HG03520 (cell line): ENCODE measurements around the gene TBC1D19.
"Not testable (repeated sequence)": the region's sequence is repeated elsewhere in the genome, so short reads cannot be mapped to it uniquely, and the experiment has no call there.

Source experiments
- ATAC-seq: cut with Tn5 transposase; IDR thresholded peaks from one replicate; pipeline ENCODE4 v1.9.1; 2021; ENCODE audit warnings: mild to moderate bottlenecking, moderate library complexity; ENCODE audit not compliant: unreplicated experiment

The TBC1D19 gene

DNA sequence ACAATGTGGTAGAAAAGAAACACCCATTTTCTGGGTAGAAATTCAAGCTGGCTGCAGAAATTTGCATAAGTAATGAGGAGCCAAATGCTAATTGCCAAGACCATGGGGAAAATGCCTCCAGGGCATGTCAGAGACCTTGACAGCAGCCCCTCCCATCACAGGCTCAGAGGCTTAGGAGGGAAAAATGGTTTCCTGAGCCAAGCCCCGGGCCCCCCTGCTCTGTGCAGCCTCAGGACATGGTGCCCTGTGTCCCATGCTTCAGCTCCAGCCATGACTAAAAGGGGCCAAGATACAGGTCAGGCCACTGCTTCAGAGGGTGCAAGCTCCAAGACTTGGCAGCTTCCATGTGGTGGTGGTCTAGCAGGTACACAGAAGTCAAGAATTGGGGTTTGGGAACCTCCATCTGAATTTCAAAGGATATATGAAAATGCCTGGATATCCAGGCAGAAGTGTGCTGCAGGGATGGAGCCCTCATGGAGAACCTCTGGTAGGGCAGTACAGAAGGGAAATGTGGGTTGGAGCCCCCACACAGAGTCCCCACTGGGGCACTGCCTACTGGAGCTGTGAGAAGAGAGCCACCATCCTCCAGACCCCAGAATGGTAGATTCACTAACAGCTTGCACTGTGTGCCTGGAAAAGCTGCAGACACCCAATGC lies 95.3 kb downstream of the TBC1D19 start:
- ATAC-seq: not testable (repeated sequence)

- ATAC-seq: no peak
Observed at GRCh38 chr4:26682436-26682835, 98.6 kb downstream of the TBC1D19 start.

DNA sequence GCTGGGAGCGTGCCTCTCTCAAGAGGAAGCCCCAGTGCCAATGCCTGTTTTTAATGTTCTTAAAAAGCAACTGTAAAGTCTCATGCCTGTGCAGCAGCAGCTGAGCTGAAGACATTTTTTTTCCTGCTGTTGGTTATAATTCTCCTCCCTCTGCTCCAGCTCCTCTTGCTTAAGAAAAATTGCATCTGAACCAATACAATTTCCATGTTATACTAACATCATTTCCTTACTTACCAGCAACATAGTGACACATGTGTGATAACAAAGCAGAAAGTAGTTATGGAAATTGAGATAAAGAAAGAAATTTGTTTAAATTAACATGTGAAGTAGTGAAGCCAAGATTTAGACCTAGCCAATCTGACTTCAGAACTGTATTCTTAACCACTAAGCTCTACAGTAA lies 101.4 kb downstream of the TBC1D19 start:
- ATAC-seq: no peak

GRCh38 chr4:26687728-26688127 lies 103.8 kb downstream of the TBC1D19 start:
- ATAC-seq: no peak

DNA sequence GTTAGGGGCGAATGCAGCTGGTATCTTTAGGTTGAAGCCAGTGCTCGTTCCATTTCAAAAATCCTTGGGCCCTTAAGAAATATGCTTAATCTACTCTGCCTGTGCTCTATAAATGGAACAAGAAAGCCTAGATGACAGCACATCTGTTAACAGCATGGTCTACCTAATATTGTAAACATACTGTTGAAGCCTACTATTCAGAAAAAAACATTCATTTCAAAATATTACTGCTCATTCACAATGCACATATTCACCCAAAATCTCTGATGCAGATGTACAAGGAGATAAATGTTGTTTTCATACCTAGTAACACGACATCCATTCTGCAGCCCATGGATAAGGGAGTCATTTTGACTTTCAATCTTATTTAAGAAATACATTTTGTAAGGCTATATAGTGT lies 106.6 kb downstream of the TBC1D19 start:
- ATAC-seq: no peak

GRCh38 chr4:26692014-26692726 lies 108.3 kb downstream of the TBC1D19 start:
- ATAC-seq: no peak

DNA sequence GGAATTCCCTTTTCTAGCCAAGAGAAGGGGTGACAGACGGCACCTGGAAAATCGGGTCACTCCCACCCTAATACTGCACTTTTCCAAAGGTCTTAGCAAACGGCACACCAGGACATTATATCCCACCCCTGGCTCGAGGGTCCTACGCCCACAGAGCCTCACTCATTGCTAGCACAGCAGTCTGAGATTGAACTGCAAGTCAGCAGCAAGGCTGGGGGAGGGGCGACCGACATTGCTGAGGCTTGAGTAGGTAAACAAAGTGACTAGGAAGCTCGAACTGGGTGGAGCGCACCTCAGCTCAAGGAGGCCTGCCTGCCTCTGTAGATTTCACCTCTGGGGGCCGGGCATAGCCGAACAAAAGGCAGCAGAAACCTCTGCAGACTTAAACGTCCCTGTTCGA lies 110.2 kb downstream of the TBC1D19 start:
- ATAC-seq: not testable (repeated sequence)

- no peak for ATAC-seq
Observed at GRCh38 chr4:26700110-26700509, 116.2 kb downstream of the TBC1D19 start.

DNA sequence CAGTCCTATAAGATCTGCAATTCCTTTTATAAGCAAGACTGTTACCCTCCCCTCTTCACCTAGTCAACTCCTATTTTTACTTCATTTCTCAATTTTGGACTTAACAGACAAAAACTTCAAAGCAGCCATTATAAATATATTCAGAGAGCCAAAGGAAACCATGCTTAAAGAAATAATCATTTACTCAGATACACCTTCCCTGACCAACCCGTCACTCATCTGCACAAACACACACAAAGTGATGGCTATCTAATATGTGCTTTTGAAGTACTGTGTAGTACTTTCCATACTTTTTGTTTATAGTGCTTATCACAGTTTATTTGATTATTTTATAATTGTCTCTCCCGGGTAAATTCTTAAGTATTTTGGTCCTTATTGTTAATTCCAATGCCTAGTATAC lies 117.2 kb downstream of the TBC1D19 start:
- no peak for ATAC-seq

DNA sequence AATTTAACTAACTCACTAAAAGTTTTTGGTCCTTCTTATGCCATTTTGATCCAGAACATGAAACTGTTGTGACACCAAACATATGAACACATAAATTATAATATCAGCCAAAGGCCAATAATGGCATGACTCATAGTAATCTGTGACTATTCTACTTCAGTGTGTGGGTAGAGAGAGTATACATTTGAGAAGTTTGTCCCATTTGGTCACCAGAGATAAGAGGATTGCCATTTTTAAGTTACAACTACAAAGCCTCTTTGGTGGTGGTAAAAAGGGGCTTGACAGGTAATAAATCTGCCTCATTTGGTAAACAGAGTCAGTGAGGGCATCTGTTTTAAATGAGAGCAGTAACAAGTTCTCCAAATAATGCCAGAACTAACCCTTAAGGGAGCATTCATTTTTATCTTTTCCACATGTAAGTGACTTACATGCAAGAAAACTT lies 117.9 kb downstream of the TBC1D19 start:
- no peak for ATAC-seq

DNA sequence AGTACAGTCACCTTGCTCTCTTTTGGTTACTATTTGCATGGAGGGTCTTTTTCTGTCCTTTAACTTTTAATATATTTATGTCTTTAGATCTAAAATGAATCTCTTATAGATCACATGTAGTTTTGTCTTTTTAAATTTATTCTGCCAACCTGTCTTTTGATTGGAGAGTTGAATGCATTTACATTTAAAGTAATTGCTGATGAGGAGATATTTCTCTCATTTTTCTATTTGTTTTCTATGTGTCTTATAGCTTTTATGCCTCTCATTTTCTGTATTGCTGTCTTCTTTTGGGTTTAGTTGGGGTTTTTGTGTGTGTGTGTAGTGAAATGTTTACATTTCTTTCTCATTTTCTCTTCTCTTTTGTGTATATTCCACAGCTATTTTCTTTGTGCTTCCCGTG lies 123.5 kb downstream of the TBC1D19 start:
- no peak for ATAC-seq

- no peak for ATAC-seq
Observed at GRCh38 chr4:26709246-26709645, 125.4 kb downstream of the TBC1D19 start.

- ATAC-seq: no peak
Observed at GRCh38 chr4:26713563-26714151, 129.8 kb downstream of the TBC1D19 start.

GRCh38 chr4:26715636-26716242 lies 131.9 kb downstream of the TBC1D19 start:
- no peak for ATAC-seq

DNA sequence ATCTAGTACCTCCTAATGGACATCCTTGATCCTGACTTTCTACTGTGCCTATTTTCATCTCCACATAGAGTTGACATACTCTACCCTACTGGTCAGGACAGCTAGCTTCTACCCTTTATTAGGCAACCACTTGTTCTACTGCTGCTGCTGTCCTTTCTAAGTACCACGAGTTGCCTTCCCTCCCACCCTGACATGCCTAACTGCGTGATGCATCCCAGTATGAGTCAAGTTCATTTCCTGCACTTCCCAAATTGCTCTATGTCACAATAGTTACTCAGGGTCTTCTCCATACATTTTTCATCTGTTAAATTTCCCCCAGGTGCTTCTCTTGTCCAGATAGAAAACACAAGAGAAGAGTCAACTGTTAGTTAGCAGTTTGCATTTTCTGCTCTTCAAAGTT lies 133.4 kb downstream of the TBC1D19 start:
- no peak for ATAC-seq

GRCh38 chr4:26719954-26720552 lies 136.2 kb downstream of the TBC1D19 start:
- ATAC-seq: no peak

DNA sequence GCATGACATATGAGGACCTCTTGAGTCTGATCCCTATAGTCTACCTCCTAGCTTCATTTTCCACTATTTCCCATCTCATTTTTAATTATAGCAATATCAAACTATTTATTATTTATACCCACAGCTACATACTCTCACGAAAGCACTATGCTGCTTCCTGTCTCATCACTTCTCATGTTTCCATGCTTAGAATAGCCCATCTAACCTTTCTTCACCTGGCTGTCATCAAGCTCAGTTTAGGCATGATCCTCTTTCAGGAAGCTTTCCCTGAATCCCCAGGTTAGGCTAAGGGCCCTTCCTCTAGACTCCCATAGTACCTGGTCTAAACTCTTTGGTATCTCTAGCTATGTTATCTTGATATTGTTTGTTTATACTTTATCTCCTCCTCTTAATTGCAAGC lies 137.8 kb downstream of the TBC1D19 start:
- ATAC-seq: no peak

GRCh38 chr4:26723216-26723615 lies 139.3 kb downstream of the TBC1D19 start:
- peak; percentile 76 for ATAC-seq

GRCh38 chr4:26724534-26724933 lies 140.7 kb downstream of the TBC1D19 start:
- no peak for ATAC-seq

GRCh38 chr4:26726655-26727387 lies 142.9 kb downstream of the TBC1D19 start:
- ATAC-seq: no peak

DNA sequence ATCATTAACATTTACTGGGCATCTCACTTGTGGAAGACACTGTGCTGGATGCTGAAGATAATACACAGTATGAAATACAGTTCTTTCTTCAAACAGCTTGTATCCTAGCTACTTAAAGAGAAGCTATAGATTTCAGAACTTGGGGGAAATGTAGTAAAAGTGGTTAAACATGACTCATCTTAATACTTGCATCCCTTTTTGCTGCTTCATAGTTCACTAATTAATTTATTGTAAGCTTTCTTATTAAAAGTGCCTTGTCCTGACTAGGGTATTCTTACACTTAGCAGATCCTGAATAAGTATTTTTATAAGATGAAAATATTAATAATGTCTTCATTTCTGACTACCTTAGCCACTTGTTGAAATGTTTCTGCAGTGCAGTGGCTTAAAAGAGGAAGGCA lies 144.0 kb downstream of the TBC1D19 start:
- ATAC-seq: no peak
